Common myeloid progenitor, CD34-positive (primary cell): ENCODE data around the gene TBC1D23.
A peak's percentile ranks its signal among the peaks of the same experiment; 100 is the strongest.

Experiments used
- CTCF ChIA-PET: fragments of 350-600 bp; sonication (Branson Sonifier 250); formaldehyde crosslinking; loops from one replicate; lab custom pipeline; 2021; ENCODE audit warnings: antibody characterized with exemption; lab: Charles Lee
- POLR2A ChIA-PET: fragments of 350-600 bp; sonication (Branson Sonifier 250); formaldehyde crosslinking; loops from one replicate; lab custom pipeline; 2021; ENCODE audit warnings: antibody characterized with exemption; lab: Charles Lee
- DNase-seq, 3 donors: peaks; one replicate each; pipeline versions ENCODE4 v3.0.0 to v3.0.0-alpha.2; 2013
- H3K27ac ChIP-seq, 2 experiments: 1 replicate in 1 of 2; 2 replicates in 1 of 2; pipeline ENCODE4 v1.7.0; 2013; ENCODE audit warnings: inconsistent platforms in 2 of 2, low read length in 2 of 2, mild to moderate bottlenecking in 2 of 2, low read depth in 1 of 2, moderate library complexity in 1 of 2; ENCODE audit not compliant: severe bottlenecking in 2 of 2, insufficient read depth in 1 of 2, poor library complexity in 1 of 2
- H3K27me3 ChIP-seq, 5 experiments: replicated peaks in 2 of 5; 1 replicate in 3 of 5; 2 replicates in 2 of 5; pipeline versions ENCODE4 v1.6.1 to v1.7.0; 2013; ENCODE audit warnings: low read length in 4 of 5, mild to moderate bottlenecking in 2 of 5, moderate library complexity in 2 of 5, inconsistent platforms in 1 of 5; ENCODE audit not compliant: insufficient read depth in 5 of 5, control insufficient read depth in 4 of 5
- H3K36me3 ChIP-seq, 4 experiments: 1 replicate in 2 of 4; 2 replicates in 2 of 4; pipeline versions ENCODE4 v1.6.1 to v1.7.0; 2013; ENCODE audit warnings: low read length in 3 of 4, control low read depth in 1 of 4, mild to moderate bottlenecking in 1 of 4; ENCODE audit not compliant: control insufficient read depth in 4 of 4, insufficient read depth in 4 of 4
- H3K4me1 ChIP-seq, 4 experiments: 1 replicate in 3 of 4; 2 replicates in 1 of 4; pipeline versions ENCODE4 v1.6.1 to v1.7.1; 2013; ENCODE audit warnings: low read length in 3 of 4, mild to moderate bottlenecking in 3 of 4, control low read depth in 1 of 4, inconsistent platforms in 1 of 4, moderate library complexity in 1 of 4; ENCODE audit not compliant: control insufficient read depth in 4 of 4, insufficient read depth in 4 of 4; ENCODE audit errors: control extremely low read depth in 1 of 4
- H3K4me3 ChIP-seq, 7 experiments: 1 replicate in 4 of 7; 2 replicates in 3 of 7; pipeline versions ENCODE4 v1.5.1 to v1.7.0; 2013; ENCODE audit warnings: mild to moderate bottlenecking in 7 of 7, low read length in 6 of 7, moderate library complexity in 6 of 7, inconsistent platforms in 2 of 7, low read depth in 2 of 7, control low read depth in 1 of 7; ENCODE audit not compliant: insufficient read depth in 4 of 7, control insufficient read depth in 1 of 7; ENCODE audit errors: extremely low read depth in 1 of 7
- H3K9me3 ChIP-seq, 5 experiments: 1 replicate in 4 of 5; 2 replicates in 1 of 5; pipeline versions ENCODE4 v1.6.1 to v1.7.1; 2013; ENCODE audit warnings: low read length in 4 of 5, mild to moderate bottlenecking in 2 of 5, inconsistent platforms in 1 of 5, low read depth in 1 of 5, moderate library complexity in 1 of 5; ENCODE audit not compliant: control insufficient read depth in 4 of 5, insufficient read depth in 2 of 5; ENCODE audit errors: control extremely low read depth in 1 of 5
- WGBS: methylation state at CpG from one replicate; pipeline ENCODE4 v1.1.5; 2013; ENCODE audit not compliant: insufficient coverage; 5-methylcytosine and 5-hydroxymethylcytosine counted together

TBC1D23 gene

GRCh38 chr3:100278910-100279309 is 18.1 kb downstream of the TBC1D23 start:
- Histone ChIP-seq H3K36me3 (peaks cover 0 to 8% (median 7%) of the 10 kb centered on the region in 4 experiments), H3K4me3 (no peak overlapping the region), H3K27ac (no peak overlapping the region), H3K9me3 (no peaks in the 10 kb centered on the region), H3K27me3 (no peaks in the 10 kb centered on the region), H3K4me1 (no peaks in the 10 kb centered on the region)
- ChIA-PET CTCF (no interaction called here), POLR2A (no interaction called here)
- WGBS = no CpG with 5 or more reads among the region's 2 CpGs
- no peak for DNase-seq

DNA sequence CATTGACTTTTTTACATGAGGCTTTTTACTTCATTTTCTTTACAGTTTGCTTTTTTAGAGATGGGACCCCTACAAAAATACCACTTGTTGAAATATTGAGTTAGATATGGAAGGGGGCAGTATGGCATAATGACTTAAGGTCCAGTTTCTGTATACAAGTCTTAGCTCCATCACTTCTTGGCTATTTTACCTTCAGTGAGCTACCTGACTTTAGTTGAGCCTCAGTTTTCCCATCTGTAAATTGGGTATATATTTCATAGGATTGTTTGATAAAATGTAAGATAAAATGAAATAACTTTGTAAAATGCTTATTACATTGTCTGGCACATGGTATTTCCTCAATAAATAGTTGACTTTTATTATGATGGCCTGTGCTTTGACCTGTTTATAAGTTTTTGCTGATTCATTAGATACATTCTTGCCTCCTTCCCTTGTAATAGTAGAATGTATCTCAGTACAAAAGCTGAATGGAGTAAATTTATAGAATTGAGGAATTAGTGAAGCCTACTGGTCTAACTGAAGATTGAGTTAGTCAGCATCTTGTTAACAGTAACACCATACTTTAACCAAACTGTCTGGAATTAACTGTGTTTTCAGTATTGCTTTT is 27.6 kb downstream of the TBC1D23 start:
- peaks cover 5 to 25% (median 11%) of the 10 kb centered on the region in 4 experiments for H3K36me3 ChIP-seq
- ChIA-PET CTCF (interaction anchor here (1.9 kb wide), 1 partner anchor 32 kb away, joined by 5 read pairs; no protein-coding TSS in a partner anchor), POLR2A (no interaction called here)
- no peak overlapping the region for H3K27ac ChIP-seq
- H3K9me3 ChIP-seq = no peaks in the 10 kb centered on the region
- H3K4me1 ChIP-seq = peaks cover 0 to 21% (median 15%) of the 10 kb centered on the region in 4 experiments
- DNase-seq = peak in 2 of 3 donors; percentile 4 to 15
- H3K27me3 ChIP-seq = no peaks in the 10 kb centered on the region
- no peak overlapping the region for H3K4me3 ChIP-seq

DNA sequence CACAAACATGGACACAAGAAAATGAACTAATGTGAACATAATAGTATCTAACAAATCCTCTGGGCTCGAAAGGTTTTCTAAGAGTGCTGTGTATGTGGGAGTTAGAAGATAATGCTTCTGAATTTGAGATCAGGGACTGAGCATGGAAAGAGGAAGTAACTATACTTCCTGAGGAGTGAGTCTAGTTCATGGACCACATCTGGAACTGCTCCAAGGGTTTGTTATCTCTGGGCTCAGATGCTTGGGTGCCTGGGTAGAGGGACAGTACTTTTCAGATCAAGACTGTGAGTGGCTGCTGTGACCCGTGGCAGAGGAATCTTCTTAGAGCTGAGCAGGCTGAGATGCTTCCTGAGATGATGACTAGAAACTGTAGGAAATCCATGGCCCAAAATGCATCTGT is 28.5 kb downstream of the TBC1D23 start:
- CTCF ChIA-PET = interaction anchor here (1.9 kb wide), 1 partner anchor 33 kb away, joined by 5 read pairs; no protein-coding TSS in a partner anchor
- Histone ChIP-seq H3K36me3 (peaks cover 5 to 25% (median 11%) of the 10 kb centered on the region in 4 experiments), H3K4me1 (peaks cover 0 to 21% (median 15%) of the 10 kb centered on the region in 4 experiments), H3K4me3 (no peak overlapping the region), H3K27ac (peak overlapping the region in 1 of 2 experiments; percentile 41), H3K27me3 (no peaks in the 10 kb centered on the region), H3K9me3 (no peaks in the 10 kb centered on the region)
- WGBS = 0% methylated on average over 1 of the region's 2 CpGs
- DNase-seq = peak; percentile 89 to 96 (median 96)
- POLR2A ChIA-PET = no interaction called here

- Histone ChIP-seq H3K9me3 (no peaks in the 10 kb centered on the region), H3K4me1 (peaks cover 0 to 7% (median 3%) of the 10 kb centered on the region in 4 experiments), H3K27ac (no peak overlapping the region), H3K27me3 (no peaks in the 10 kb centered on the region), H3K36me3 (peaks cover 9 to 34% (median 18%) of the 10 kb centered on the region in 4 experiments), H3K4me3 (no peak overlapping the region)
- CTCF ChIA-PET = interaction anchor here (1.5 kb wide), 1 partner anchor 12 kb away, joined by 4 read pairs; no protein-coding TSS in a partner anchor
- POLR2A ChIA-PET = no interaction called here
- no peak for DNase-seq
- 100% methylated on average over 1 of the region's 1 CpG for WGBS
Observed at GRCh38 chr3:100295089-100295488, 34.3 kb downstream of the TBC1D23 start.

GRCh38 chr3:100297784-100298183 is 37.0 kb downstream of the TBC1D23 start:
- no peak overlapping the region for H3K27ac ChIP-seq
- H3K4me1 ChIP-seq = peaks cover 0 to 1% (median 0%) of the 10 kb centered on the region in 4 experiments
- no peak for DNase-seq
- H3K36me3 ChIP-seq = peaks cover 9 to 39% (median 18%) of the 10 kb centered on the region in 4 experiments
- CTCF ChIA-PET = interaction anchor here (0.6 to 1.5 kb wide), 3 partner anchors 10 to 466 kb away, joined by 3 to 4 read pairs (median 3); no protein-coding TSS in a partner anchor
- no CpG with 5 or more reads among the region's 2 CpGs for WGBS
- no peak overlapping the region for H3K4me3 ChIP-seq
- POLR2A ChIA-PET = no interaction called here
- H3K27me3 ChIP-seq = no peaks in the 10 kb centered on the region
- no peaks in the 10 kb centered on the region for H3K9me3 ChIP-seq

GRCh38 chr3:100299016-100299415 is 38.2 kb downstream of the TBC1D23 start:
- Histone ChIP-seq H3K4me1 (peaks cover 0 to 1% (median 0%) of the 10 kb centered on the region in 4 experiments), H3K27me3 (no peaks in the 10 kb centered on the region), H3K4me3 (no peak overlapping the region), H3K36me3 (peaks cover 7 to 39% (median 17%) of the 10 kb centered on the region in 4 experiments), H3K9me3 (no peaks in the 10 kb centered on the region), H3K27ac (no peak overlapping the region)
- 92% methylated on average over 2 of the region's 4 CpGs for WGBS
- ChIA-PET POLR2A (no interaction called here), CTCF (interaction anchor here (0.6 to 1.5 kb wide), 2 partner anchors 10 to 37 kb away, joined by 3 to 4 read pairs; no protein-coding TSS in a partner anchor)
- DNase-seq = peak in 1 of 3 donors; percentile 5

GRCh38 chr3:100306695-100307094 is 45.9 kb downstream of the TBC1D23 start:
- Histone ChIP-seq H3K9me3 (no peaks in the 10 kb centered on the region), H3K27ac (no peak overlapping the region), H3K36me3 (peaks cover 4 to 18% (median 13%) of the 10 kb centered on the region in 4 experiments), H3K4me1 (no peaks in the 10 kb centered on the region), H3K4me3 (no peak overlapping the region), H3K27me3 (no peaks in the 10 kb centered on the region)
- CTCF ChIA-PET = interaction anchor here (1.1 to 1.2 kb wide), 2 partner anchors 9 to 12 kb away, joined by 4 read pairs; no protein-coding TSS in a partner anchor
- no CpG with 5 or more reads among the region's 1 CpG for WGBS
- POLR2A ChIA-PET = no interaction called here
- DNase-seq = no peak
